Esophagus muscularis mucosa (tissue), 4 donors: ENCODE results near the gene C14orf39. TPM values are rescaled to one million over a fixed set of nuclear protein-coding genes. Genes with fewer than 3 reads are reported as not detected.

Experiments
- DNase-seq: peaks from one replicate; pipeline ENCODE4 v3.0.0-alpha.2; 2017; ENCODE audit errors: extremely low spot score
- H3K27ac ChIP-seq, 4 donors: fragments of 200-600 bp; sonication (generic); replicated peaks in 1 of 4; 1 replicate in 3 of 4; 2 replicates in 1 of 4; pipeline ENCODE4 v1.5.1; 2016 to 2019; ENCODE audit warnings: mild to moderate bottlenecking in 1 of 4
- H3K27me3 ChIP-seq, 4 donors: fragments of 200-600 bp; sonication (generic); one replicate each; pipeline versions ENCODE4 v1.5.1 to v1.6.0; 2016 to 2019
- H3K36me3 ChIP-seq, 4 donors: fragments of 200-600 bp; sonication (generic); one replicate each; pipeline ENCODE4 v1.5.1; 2016 to 2019
- H3K4me1 ChIP-seq, 4 donors: fragments of 200-600 bp; sonication (generic); one replicate each; pipeline ENCODE4 v1.5.1; 2016 to 2019
- H3K4me3 ChIP-seq, 4 donors: fragments of 200-600 bp; sonication (generic); 1 replicate in 2 of 4; 2 replicates in 2 of 4; pipeline ENCODE4 v1.5.1; 2016 to 2019; ENCODE audit warnings: mild to moderate bottlenecking in 4 of 4, moderate library complexity in 1 of 4
- H3K9me3 ChIP-seq, 4 donors: fragments of 200-600 bp; sonication (generic); 1 replicate in 3 of 4; 2 replicates in 1 of 4; pipeline ENCODE4 v1.5.1; 2016 to 2019
- EP300 ChIP-seq: sonication (generic); formaldehyde crosslinking; IDR thresholded peaks from one replicate; pipeline ENCODE4 v1.6.1; 2017; ENCODE audit warnings: antibody characterized with exemption
- POLR2A ChIP-seq: fragments of 450-650 bp; IDR thresholded peaks from one replicate; pipeline ENCODE4 v1.6.1; 2017; ENCODE audit warnings: antibody characterized with exemption, moderate library complexity, mild to moderate bottlenecking, low read depth
- POLR2AphosphoS5 ChIP-seq, 2 donors: sonication (generic); formaldehyde crosslinking; IDR thresholded peaks; one replicate each; pipeline ENCODE4 v1.6.1; 2017; ENCODE audit warnings: antibody characterized with exemption in 2 of 2
- WGBS: methylation state at CpG from one replicate; pipeline ENCODE4 v1.1.5; 2018; 5-methylcytosine and 5-hydroxymethylcytosine counted together
- intact Hi-C: fragments of 100-400 bp; cut with DNase I; formaldehyde crosslinking; loops from one replicate; pipeline ENCODE4 v1.15.1; 2023
- total RNA-seq, 4 donors: library from RNA; depleted of rRNA; stranded (reverse); fragments of >200 nt; gene quantifications; one replicate each; pipeline versions ENCODE4 v1.1.0 to v1.2.1, GENCODE V29; 2016
- TF ChIP-seq, protein P1 (sequence below), 3 experiments: fragments of 200-600 bp in 2 of 3; fragments of 450-650 bp in 1 of 3; sonication (generic) in 2 of 3; IDR thresholded peaks; one replicate each; pipeline ENCODE4 v1.5.1; 2017 to 2019; ENCODE audit warnings: antibody characterized with exemption in 3 of 3, mild to moderate bottlenecking in 2 of 3, moderate library complexity in 1 of 3

The C14orf39 gene
- 1 to 10 TPM in 1 of 4 donors, under 1 TPM in 2, not detected in 1; 0.29 to 3.7 (median 0.50) TPM for total RNA-seq

- H3K4me1 ChIP-seq, result peaks cover 10 to 12% (median 11%) of the 10 kb centered on the region in 4 donors
- no peak within 1 kb of the TSS for H3K27ac ChIP-seq
- intact Hi-C loops, result no loop called here
- H3K36me3 ChIP-seq, result no peaks in the 10 kb centered on the region
- TF ChIP-seq EP300 (no peak), POLR2AphosphoS5 (IDR thresholded peaks at IDR 0.05) (no peak), POLR2A (no peak)
- TF ChIP-seq, protein P1, sequence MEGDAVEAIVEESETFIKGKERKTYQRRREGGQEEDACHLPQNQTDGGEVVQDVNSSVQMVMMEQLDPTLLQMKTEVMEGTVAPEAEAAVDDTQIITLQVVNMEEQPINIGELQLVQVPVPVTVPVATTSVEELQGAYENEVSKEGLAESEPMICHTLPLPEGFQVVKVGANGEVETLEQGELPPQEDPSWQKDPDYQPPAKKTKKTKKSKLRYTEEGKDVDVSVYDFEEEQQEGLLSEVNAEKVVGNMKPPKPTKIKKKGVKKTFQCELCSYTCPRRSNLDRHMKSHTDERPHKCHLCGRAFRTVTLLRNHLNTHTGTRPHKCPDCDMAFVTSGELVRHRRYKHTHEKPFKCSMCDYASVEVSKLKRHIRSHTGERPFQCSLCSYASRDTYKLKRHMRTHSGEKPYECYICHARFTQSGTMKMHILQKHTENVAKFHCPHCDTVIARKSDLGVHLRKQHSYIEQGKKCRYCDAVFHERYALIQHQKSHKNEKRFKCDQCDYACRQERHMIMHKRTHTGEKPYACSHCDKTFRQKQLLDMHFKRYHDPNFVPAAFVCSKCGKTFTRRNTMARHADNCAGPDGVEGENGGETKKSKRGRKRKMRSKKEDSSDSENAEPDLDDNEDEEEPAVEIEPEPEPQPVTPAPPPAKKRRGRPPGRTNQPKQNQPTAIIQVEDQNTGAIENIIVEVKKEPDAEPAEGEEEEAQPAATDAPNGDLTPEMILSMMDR (IDR thresholded peaks at IDR 0.05), result no peak
- WGBS, result 7% methylated on average over 24 of the region's 57 CpGs
- peaks cover 6 to 60% (median 20%) of the 10 kb centered on the region in 4 donors for H3K27me3 ChIP-seq
- H3K9me3 ChIP-seq, result peaks cover 0 to 6% (median 3%) of the 10 kb centered on the region in 4 donors
- peak within 1 kb of the TSS; percentile 35 to 47 (median 39) for H3K4me3 ChIP-seq
- no peak for DNase-seq
Measured at GRCh38 chr14:60485598-60486251, at the start of gene C14orf39. Gene C14orf39 (minus strand): TSS chr14:60486063. CDS start chr14:60485078, 985 bp downstream.

- Histone ChIP-seq H3K4me1 (no peaks in the 10 kb centered on the region), H3K36me3 (no peaks in the 10 kb centered on the region), H3K27me3 (peaks cover 0 to 23% (median 0%) of the 10 kb centered on the region in 4 donors), H3K4me3 (no peak overlapping the region), H3K27ac (no peak overlapping the region), H3K9me3 (no peaks in the 10 kb centered on the region)
- intact Hi-C loops, result no loop called here
- TF ChIP-seq POLR2A, result no peak
- TF ChIP-seq EP300, result no peak
- TF ChIP-seq, protein P1 (IDR thresholded peaks at IDR 0.05), result no peak
- no peak for TF ChIP-seq POLR2AphosphoS5 (IDR thresholded peaks at IDR 0.05)
- DNase-seq, result no peak
- WGBS, result 72% methylated on average over 3 of the region's 3 CpGs
Measured at GRCh38 chr14:60532442-60532841, 46.6 kb upstream of the C14orf39 start.

- WGBS, result 23% methylated on average over 49 of the region's 66 CpGs
- TF ChIP-seq, protein P1 (IDR thresholded peaks at IDR 0.05), result no peak
- TF ChIP-seq POLR2A (no peak), EP300 (no peak), POLR2AphosphoS5 (IDR thresholded peaks at IDR 0.05) (no peak)
- H3K4me3 ChIP-seq, result peak overlapping the region; percentile 48 to 55 (median 48)
- no peak overlapping the region for H3K27ac ChIP-seq
- H3K4me1 ChIP-seq, result peaks cover 20 to 30% (median 26%) of the 10 kb centered on the region in 4 donors
- H3K36me3 ChIP-seq, result no peaks in the 10 kb centered on the region
- DNase-seq, result no peak
- H3K27me3 ChIP-seq, result peaks cover 6 to 84% (median 56%) of the 10 kb centered on the region in 4 donors
- peaks cover 0 to 17% (median 7%) of the 10 kb centered on the region in 4 donors for H3K9me3 ChIP-seq
- intact Hi-C loops, result no loop called here
Measured at GRCh38 chr14:60515511-60516289, 29.8 kb upstream of the C14orf39 start.

DNA sequence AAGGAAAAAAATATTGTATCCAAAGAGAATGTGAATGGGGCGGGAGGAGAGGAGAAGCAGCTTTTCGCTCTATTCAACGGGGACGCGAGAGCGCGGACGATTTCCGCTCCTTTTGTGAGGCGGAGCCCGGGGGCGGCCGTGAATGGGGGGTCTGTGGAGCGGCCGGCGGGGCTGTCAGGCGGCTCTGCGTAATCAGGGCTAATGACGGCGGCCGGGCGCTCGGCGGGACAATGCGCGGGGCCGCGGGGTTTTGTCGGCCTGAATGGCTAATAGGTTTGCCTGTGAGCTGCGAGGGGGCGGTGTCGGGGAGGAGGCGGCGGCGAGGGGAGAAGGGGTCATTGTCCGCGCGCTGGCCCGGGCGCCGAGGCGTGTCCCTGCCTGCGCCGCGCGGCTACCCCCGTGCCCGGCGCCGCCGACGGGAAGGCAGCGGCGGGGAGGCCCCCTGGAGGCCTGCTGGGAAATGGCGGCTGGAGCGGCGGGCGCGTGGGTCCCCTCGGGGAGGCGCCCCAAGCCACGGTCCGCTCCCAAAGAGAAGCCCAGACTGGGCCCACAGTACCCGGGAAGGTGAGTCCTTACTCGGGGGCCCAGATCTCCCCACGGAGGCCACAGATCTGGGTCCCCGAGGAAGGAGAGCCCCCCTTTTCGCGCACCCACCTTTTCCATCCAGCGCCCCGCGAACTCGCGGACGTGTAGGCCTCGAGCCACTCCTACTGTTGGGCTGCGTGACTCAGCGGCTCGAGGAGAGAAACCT lies 29.1 kb upstream of the C14orf39 start:
- no peak overlapping the region for H3K27ac ChIP-seq
- H3K27me3 ChIP-seq, result peaks cover 6 to 92% (median 63%) of the 10 kb centered on the region in 4 donors
- no peaks in the 10 kb centered on the region for H3K36me3 ChIP-seq
- no peak for TF ChIP-seq POLR2A
- TF ChIP-seq, protein P1 (IDR thresholded peaks at IDR 0.05), result peak in 1 of 3 experiments; percentile 42
- peak overlapping the region; percentile 48 to 55 (median 48) for H3K4me3 ChIP-seq
- H3K4me1 ChIP-seq, result peaks cover 23 to 38% (median 33%) of the 10 kb centered on the region in 4 donors
- intact Hi-C loops, result no loop called here
- DNase-seq, result no peak
- WGBS, result under 1% methylated on average over 24 of the region's 79 CpGs
- peaks cover 0 to 17% (median 7%) of the 10 kb centered on the region in 4 donors for H3K9me3 ChIP-seq
